ENCODE results near the gene PXDC1. TPM values are rescaled to one million over a fixed set of nuclear protein-coding genes. Genes with fewer than 3 reads are reported as not detected.
A peak's percentile ranks its signal among the peaks of the same experiment; 100 is the strongest.

Gene PXDC1
- total RNA-seq, 2 donors from 2014 or later, result 4.3 to 9.6 TPM

- ATAC-seq, result peak; percentile 46
- intact Hi-C loops (cut with DNase I, micrococcal nuclease), result loop anchor here in 1 of 2 donors (5.0 kb wide), 1 partner anchor 80 kb away; no protein-coding TSS in a partner anchor
- peak; percentile 83 to 84 for DNase-seq
These were observed 417 bp upstream of the PXDC1 start for GRCh38 chr6:3751730-3752530.

GRCh38 chr6:3750317-3751076 lies 1.0 kb downstream of the PXDC1 start:
- DNase-seq, result peak; percentile 78 to 84
- intact Hi-C loops (cut with DNase I, micrococcal nuclease), result loop anchor here in 1 of 2 donors (5.0 kb wide), 1 partner anchor 82 kb away; no protein-coding TSS in a partner anchor
- peak; percentile 36 for ATAC-seq

DNA sequence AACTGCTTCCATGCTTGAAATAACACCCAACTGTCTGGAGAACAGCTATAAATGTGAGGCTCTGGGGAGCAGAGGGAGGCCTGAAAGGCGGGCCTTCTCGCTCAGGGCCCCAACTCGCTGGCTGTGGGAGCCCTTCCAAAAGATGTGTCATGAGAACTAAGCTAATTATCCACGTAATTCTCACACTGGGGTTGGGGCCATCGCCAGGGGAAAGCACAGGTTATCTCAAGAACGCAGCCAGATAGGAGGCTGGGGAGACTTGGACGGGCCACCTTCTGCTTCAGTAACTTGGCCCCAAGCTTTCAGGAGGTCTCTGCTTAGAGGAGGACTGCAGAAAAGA lies 1.6 kb downstream of the PXDC1 start:
- intact Hi-C loops (cut with DNase I, micrococcal nuclease), result loop anchor here in 1 of 2 donors (5.0 to 10.0 kb wide), 2 partner anchors 82 to 235 kb away; no protein-coding TSS in a partner anchor
- DNase-seq (peak; percentile 50 to 51), ATAC-seq (no peak)

DNA sequence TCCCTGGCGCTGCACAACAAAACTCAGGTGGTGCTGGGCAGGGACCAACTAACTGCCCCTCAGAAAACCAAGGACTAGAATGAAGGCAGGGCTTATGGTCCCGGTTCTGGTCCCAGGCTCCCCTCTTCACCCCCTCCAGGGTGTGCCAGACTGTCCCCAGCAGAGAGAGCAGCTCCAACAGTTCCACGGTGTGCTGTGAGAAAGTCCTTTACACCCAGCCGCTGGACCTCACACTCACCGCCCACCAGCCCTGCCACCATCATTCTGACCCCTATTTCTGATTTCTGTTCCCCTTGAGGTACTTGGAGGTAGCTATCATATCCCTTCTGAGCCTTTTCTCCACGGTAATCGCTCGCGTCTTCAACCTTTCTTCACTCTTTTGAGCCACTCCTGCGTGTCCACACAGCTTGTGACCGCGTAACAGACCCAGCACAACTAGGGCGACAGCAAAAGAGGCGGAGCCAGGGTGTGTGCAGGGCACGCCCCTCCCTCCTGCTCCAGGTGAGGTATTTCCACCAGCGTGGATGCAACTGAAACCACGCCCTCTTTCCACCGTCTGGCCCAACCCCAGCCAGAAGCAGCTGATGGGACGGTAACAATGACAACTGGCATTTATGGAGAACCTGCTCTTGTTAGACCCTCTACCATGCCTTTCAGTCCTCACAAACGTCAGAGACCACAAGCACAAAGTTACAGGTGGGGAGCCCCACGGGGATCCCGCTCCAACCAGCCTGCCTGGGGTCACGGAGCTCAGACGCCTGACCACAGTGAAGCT lies 2.3 kb downstream of the PXDC1 start:
- DNase-seq, result peak; percentile 73 to 74
- ATAC-seq, result peak; percentile 75
- intact Hi-C loops (cut with DNase I, micrococcal nuclease), result loop anchor here in 1 of 2 donors (10.0 kb wide), 1 partner anchor 236 kb away; no protein-coding TSS in a partner anchor

- DNase-seq (peak; percentile 50 to 75), ATAC-seq (peak; percentile 70)
- intact Hi-C loops (cut with DNase I, micrococcal nuclease), result loop anchor here in 1 of 2 donors (10.0 kb wide), 1 partner anchor 236 kb away; no protein-coding TSS in a partner anchor
These were observed 3.1 kb downstream of the PXDC1 start for GRCh38 chr6:3748208-3749066.

GRCh38 chr6:3747100-3747737 lies 4.3 kb downstream of the PXDC1 start:
- intact Hi-C loops (cut with DNase I, micrococcal nuclease), result loop anchor here in 1 of 2 donors (10.0 kb wide), 1 partner anchor 238 kb away; no protein-coding TSS in a partner anchor
- DNase-seq, result peak in 1 of 2 donors; percentile 13
- ATAC-seq, result no peak

DNA sequence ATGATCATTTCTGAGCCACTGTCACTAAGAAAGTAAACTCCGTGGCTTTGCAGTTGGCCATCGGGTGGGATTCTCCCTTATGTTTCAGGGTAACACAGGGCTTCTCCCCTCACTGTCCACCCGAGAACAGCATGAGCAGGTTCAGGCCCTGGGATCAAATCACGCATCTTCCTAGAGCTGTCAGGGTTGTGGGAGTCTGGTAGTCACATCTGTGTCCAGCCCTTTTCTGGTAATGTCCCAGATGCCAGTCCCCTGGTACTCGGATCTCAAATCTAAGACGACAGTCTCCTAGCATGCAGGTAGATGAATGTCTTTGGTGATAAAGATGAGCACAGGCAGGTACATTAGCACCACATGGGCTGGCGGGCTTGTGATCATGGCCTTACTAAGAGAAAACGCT lies 4.8 kb downstream of the PXDC1 start:
- intact Hi-C loops (cut with DNase I, micrococcal nuclease), result loop anchor here in 1 of 2 donors (10.0 kb wide), 1 partner anchor 238 kb away; no protein-coding TSS in a partner anchor
- no peak for ATAC-seq
- DNase-seq, result no peak

GRCh38 chr6:3746119-3746691 lies 5.3 kb downstream of the PXDC1 start:
- ATAC-seq, result no peak
- intact Hi-C loops (cut with DNase I, micrococcal nuclease), result loop anchor here in 1 of 2 donors (10.0 kb wide), 1 partner anchor 239 kb away; no protein-coding TSS in a partner anchor
- DNase-seq, result peak in 1 of 2 donors; percentile 18

DNA sequence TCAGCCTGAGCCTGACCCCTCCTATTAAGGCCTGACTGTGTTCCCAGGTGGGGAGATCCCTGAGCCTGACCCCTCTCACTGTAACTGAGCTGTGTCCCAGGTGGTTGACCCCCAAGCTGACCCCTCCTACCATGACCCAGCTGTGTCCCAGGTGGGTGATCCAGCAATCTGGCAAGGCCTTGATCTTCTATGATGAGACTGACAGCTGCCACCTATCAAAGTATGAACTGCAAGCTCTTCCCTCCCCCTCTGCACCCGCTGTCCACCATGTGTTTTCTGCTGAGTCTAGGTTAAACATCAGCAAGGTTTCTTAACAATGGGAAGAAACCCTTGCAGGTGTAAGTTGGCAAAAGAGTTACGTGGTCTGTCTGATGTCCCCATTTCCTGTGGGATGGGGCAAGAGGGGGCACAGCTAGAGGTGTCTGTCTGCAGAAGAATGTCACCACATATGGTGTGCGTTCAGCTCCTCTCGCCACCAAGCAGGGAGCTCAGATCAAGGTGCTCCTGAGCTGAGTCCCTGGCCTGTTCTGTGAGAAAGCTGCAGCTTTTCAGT lies 5.9 kb downstream of the PXDC1 start:
- no peak for DNase-seq
- ATAC-seq, result no peak
- intact Hi-C loops (cut with DNase I, micrococcal nuclease), result loop anchor here in 1 of 2 donors (10.0 kb wide), 1 partner anchor 239 kb away; no protein-coding TSS in a partner anchor

- ATAC-seq, result no peak
- intact Hi-C loops (cut with DNase I, micrococcal nuclease), result loop anchor here in 1 of 2 donors (10.0 kb wide), 1 partner anchor 240 kb away; no protein-coding TSS in a partner anchor
- DNase-seq, result peak in 1 of 2 donors; percentile 21
These were observed 6.5 kb downstream of the PXDC1 start for GRCh38 chr6:3744901-3745470.

GRCh38 chr6:3744211-3744900 lies 7.2 kb downstream of the PXDC1 start:
- intact Hi-C loops (cut with DNase I, micrococcal nuclease), result loop anchor here in 1 of 2 donors (10.0 kb wide), 1 partner anchor 240 kb away; no protein-coding TSS in a partner anchor
- DNase-seq, result peak in 1 of 2 donors; percentile 22
- no peak for ATAC-seq

GRCh38 chr6:3743541-3743940 lies 8.0 kb downstream of the PXDC1 start:
- intact Hi-C loops (cut with DNase I, micrococcal nuclease), result loop anchor here in 1 of 2 donors (10.0 kb wide), 1 partner anchor 241 kb away; no protein-coding TSS in a partner anchor
- peak in 1 of 2 donors; percentile 16 for DNase-seq
- no peak for ATAC-seq

- ATAC-seq, result peak; percentile 94
- intact Hi-C loops (cut with DNase I, micrococcal nuclease), result loop anchor here in 1 of 2 donors (10.0 kb wide), 1 partner anchor 242 kb away; no protein-coding TSS in a partner anchor
- peak; percentile 70 to 90 for DNase-seq
These were observed 8.8 kb downstream of the PXDC1 start for GRCh38 chr6:3742426-3743344.

DNA sequence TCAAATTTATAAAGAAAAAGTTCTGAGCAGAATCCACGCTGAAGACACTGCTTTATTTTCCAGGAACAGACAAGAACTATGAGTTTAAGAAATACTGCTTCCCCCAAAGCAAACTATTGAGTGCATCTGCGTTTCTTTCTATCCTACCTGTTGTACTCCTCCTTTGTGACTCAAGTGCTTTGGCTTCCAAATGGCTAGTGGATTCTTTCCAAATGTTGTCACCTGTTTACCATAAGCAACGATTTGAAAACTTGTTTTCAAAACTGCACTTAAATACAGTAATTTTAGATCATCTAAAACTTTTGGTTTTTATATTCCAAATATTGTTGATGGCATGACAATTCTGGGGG lies 9.5 kb downstream of the PXDC1 start:
- intact Hi-C loops (cut with DNase I, micrococcal nuclease), result loop anchor here in 1 of 2 donors (10.0 kb wide), 1 partner anchor 243 kb away; no protein-coding TSS in a partner anchor
- DNase-seq (no peak), ATAC-seq (no peak)
